MCF 10A (cell line): Measurements from ENCODE around the gene DISP2. TPM values are rescaled to one million over a fixed set of nuclear protein-coding genes. Genes with fewer than 3 reads are reported as not detected.

Source experiments
- BruUV-seq: library from RNA; stranded (reverse); fragments of 400-500 nt; replicated peaks from 2 replicates; lab custom pipeline; 2021; lab: Mats Ljungman, UMichigan
- CTCF ChIA-PET: fragments of 300-600 bp; sonication (Branson Sonifier 250); formaldehyde crosslinking; extraction: SDS; loops from one replicate; lab custom pipeline; 2021; ENCODE audit warnings: antibody characterized with exemption, inconsistent platforms; lab: Yijun Ruan, JAX
- POLR2A ChIA-PET: fragments of 300-600, 350-650 bp; sonication (Branson Sonifier 250); formaldehyde crosslinking; extraction: SDS; loops from one replicate; lab custom pipeline; 2020; ENCODE audit warnings: antibody characterized with exemption, inconsistent platforms; lab: Yijun Ruan, JAX
- DNase-seq: peaks from one replicate; pipeline ENCODE4 v3.0.0-alpha.2; 2018; ENCODE audit not compliant: unreplicated experiment
- H3K27ac Mint-ChIP-seq: one replicate; pipeline ENCODE4 v1.8.0; 2022; ENCODE audit warnings: mild to moderate bottlenecking, low read depth, mixed read lengths; ENCODE audit not compliant: unreplicated experiment
- H3K27me3 Mint-ChIP-seq: one replicate; pipeline ENCODE4 v1.8.0; 2022; ENCODE audit warnings: mixed read lengths; ENCODE audit not compliant: insufficient read depth, unreplicated experiment
- H3K36me3 Mint-ChIP-seq: one replicate; pipeline ENCODE4 v1.8.0; 2022; ENCODE audit warnings: mild to moderate bottlenecking, moderate library complexity, mixed read lengths; ENCODE audit not compliant: insufficient read depth, unreplicated experiment
- H3K4me1 Mint-ChIP-seq: one replicate; pipeline ENCODE4 v1.8.0; 2022; ENCODE audit warnings: mixed read lengths; ENCODE audit not compliant: insufficient read depth, unreplicated experiment
- H3K4me3 Mint-ChIP-seq: one replicate; pipeline ENCODE4 v1.8.0; 2022; ENCODE audit warnings: mild to moderate bottlenecking, moderate library complexity, mixed read lengths; ENCODE audit not compliant: unreplicated experiment
- H3K9me3 Mint-ChIP-seq: one replicate; pipeline ENCODE4 v1.8.0; 2022; ENCODE audit warnings: mixed read lengths; ENCODE audit not compliant: unreplicated experiment
- intact Hi-C: fragments of 100-400 bp; cut with micrococcal nuclease; formaldehyde crosslinking; loops from 2 replicates; pipeline ENCODE4 v1.14.1; 2022
- total RNA-seq: library from RNA; stranded (reverse); gene quantifications from 2 replicates; pipeline ENCODE4 v1.2.3, GENCODE V29; 2022
- TF ChIP-seq, protein P1 (sequence below): fragments of 200-600 bp; IDR thresholded peaks from one replicate; pipeline ENCODE4 v1.8.0; 2022; ENCODE audit warnings: antibody characterized with exemption, mild to moderate bottlenecking; ENCODE audit not compliant: unreplicated experiment

The DISP2 gene
- total RNA-seq, 1 experiment from 2014 or later: 1.8 TPM

DNA sequence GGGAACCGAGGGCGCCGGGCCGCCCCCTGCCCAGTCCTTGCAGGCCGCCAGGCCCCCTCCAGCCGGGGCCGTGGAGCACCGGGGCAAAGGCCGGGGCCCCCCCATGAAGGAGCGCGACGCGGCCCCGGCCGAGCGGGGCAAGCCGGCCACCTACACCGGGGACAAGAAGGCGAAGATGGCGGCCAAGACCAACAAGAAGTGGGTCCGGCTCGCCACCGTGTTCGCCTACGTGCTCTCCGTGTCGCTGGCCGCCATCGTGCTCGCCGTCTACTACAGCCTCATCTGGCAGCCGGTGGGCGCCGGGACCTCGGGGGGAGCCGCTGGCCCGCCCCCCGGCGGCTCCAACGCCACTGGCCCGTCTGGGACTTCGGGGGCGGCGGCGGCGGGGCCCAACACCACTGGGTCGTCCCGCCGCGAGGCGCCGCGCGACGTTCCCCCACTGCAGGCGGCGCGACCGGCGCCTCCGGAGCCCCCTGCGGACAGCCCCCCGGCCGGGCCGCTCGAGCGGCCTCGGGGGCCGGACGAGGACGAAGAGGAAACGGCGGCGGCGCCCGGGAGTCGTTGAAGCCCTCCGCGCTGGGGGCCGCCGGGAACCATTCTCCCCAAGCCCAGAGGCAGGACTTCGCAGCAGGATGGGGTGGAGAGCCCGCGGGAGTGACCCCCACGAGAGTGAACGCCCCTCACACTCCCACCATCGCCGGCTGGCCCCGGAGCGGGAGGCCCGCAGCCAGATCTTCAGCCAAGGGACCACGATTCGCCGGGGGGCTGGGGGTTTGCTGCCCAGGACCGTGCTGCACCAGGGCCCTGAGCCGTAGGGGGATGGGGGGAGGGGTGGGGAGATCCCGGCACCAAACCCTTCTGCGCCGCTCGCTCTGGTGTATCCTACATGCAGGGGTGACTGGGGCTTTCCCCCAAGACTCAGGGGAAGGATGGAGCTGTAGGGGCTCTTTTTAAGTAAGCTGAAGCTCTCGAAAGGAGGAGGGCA, 33.8 kb upstream of the DISP2 start:
- Mint-ChIP-seq H3K9me3 (no peaks in the 10 kb centered on the region), H3K4me3 (peak overlapping the region; percentile 69), H3K36me3 (peaks cover 14% of the 10 kb centered on the region), H3K4me1 (peaks cover 38% of the 10 kb centered on the region), H3K27ac (no peak overlapping the region), H3K27me3 (no peaks in the 10 kb centered on the region)
- no peak for DNase-seq
- TF ChIP-seq, protein P1, sequence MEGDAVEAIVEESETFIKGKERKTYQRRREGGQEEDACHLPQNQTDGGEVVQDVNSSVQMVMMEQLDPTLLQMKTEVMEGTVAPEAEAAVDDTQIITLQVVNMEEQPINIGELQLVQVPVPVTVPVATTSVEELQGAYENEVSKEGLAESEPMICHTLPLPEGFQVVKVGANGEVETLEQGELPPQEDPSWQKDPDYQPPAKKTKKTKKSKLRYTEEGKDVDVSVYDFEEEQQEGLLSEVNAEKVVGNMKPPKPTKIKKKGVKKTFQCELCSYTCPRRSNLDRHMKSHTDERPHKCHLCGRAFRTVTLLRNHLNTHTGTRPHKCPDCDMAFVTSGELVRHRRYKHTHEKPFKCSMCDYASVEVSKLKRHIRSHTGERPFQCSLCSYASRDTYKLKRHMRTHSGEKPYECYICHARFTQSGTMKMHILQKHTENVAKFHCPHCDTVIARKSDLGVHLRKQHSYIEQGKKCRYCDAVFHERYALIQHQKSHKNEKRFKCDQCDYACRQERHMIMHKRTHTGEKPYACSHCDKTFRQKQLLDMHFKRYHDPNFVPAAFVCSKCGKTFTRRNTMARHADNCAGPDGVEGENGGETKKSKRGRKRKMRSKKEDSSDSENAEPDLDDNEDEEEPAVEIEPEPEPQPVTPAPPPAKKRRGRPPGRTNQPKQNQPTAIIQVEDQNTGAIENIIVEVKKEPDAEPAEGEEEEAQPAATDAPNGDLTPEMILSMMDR: no peak
- no TSS peak for BruUV-seq
- ChIA-PET POLR2A (interaction anchor here (0.8 to 5.7 kb wide), 6 partner anchors 11 to 245 kb away, joined by 3 to 62 read pairs (median 6); partner anchors contain the start of genes CCDC9B, KNSTRN and RPUSD2), CTCF (interaction anchor here (0.6 to 7.5 kb wide), 7 partner anchors 14 to 98 kb away, joined by 3 to 123 read pairs (median 25); partner anchors contain the start of gene CCDC9B)
- intact Hi-C loops: no loop called here

DNA sequence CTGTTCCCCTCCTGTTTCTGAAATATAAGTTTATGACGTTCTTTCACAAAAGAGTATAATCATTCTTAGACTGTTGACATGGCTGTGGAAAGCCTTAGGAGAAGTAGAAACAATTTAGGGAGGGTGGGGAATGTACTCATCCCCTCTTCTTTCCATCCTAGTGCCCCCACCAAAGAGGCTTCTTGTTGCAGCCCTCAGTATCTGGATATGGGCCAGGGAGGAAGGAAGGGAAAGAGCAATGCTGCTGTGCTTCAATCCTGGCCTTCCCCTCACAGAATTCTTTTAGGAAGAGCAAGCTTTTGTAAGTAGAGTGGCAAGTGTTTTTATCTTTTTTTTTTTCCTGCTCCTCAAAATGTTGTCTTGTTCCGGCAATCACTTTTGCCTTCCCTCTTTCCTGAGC, 32.8 kb upstream of the DISP2 start:
- no TSS peak for BruUV-seq
- H3K36me3 Mint-ChIP-seq: peaks cover 14% of the 10 kb centered on the region
- CTCF ChIA-PET: interaction anchor here (0.6 to 7.5 kb wide), 7 partner anchors 13 to 97 kb away, joined by 3 to 105 read pairs (median 6); partner anchors contain the start of gene CCDC9B

DNA sequence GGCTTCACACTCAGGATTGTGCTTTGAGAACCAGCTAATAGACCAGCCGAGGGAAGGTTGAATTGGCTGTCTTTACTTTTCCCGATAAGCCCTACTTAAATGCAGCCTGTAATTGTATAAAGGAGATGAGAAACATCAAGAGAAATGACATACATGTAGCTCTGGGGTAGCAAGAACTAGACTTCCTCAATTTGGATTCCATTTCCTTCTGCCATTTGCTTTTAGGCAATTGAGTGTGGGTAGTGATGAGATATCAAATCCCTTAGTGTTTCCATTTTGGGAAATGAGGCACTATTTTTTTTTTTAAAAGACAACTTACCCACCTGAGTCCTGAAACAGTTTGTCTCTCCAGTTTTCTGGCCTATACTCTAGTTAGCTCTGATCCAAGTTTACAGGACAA, 32.3 kb upstream of the DISP2 start:
- H3K27ac Mint-ChIP-seq: no peak overlapping the region
- CTCF ChIA-PET: interaction anchor here (0.5 to 7.5 kb wide), 6 partner anchors 13 to 100 kb away, joined by 3 to 105 read pairs (median 8); partner anchors contain the start of gene CCDC9B
- intact Hi-C loops: no loop called here
- BruUV-seq: no TSS peak
- H3K4me1 Mint-ChIP-seq: peaks cover 41% of the 10 kb centered on the region
- no peaks in the 10 kb centered on the region for H3K9me3 Mint-ChIP-seq
- POLR2A ChIA-PET: interaction anchor here (0.6 to 5.7 kb wide), 5 partner anchors 12 to 239 kb away, joined by 3 to 62 read pairs (median 3); partner anchors contain the start of genes CCDC9B and KNSTRN
- H3K4me3 Mint-ChIP-seq: no peak overlapping the region
- H3K36me3 Mint-ChIP-seq: peaks cover 14% of the 10 kb centered on the region
- TF ChIP-seq, protein P1: no peak
- no peaks in the 10 kb centered on the region for H3K27me3 Mint-ChIP-seq
- DNase-seq: no peak

More for the DNA sequence above, 32.8 kb upstream of the DISP2 start:
- DNase-seq: no peak
- POLR2A ChIA-PET: interaction anchor here (0.6 to 5.7 kb wide), 6 partner anchors 11 to 244 kb away, joined by 3 to 62 read pairs (median 3); partner anchors contain the start of genes CCDC9B, KNSTRN and RPUSD2
- Mint-ChIP-seq H3K27ac (no peak overlapping the region), H3K27me3 (no peaks in the 10 kb centered on the region), H3K4me3 (peak overlapping the region; percentile 69), H3K4me1 (peaks cover 38% of the 10 kb centered on the region), H3K9me3 (no peaks in the 10 kb centered on the region)
- TF ChIP-seq, protein P1: no peak
- intact Hi-C loops: no loop called here
